SK-N-SH (cell line): ENCODE data around the gene PDIK1L. TPM values are rescaled to one million over a fixed set of nuclear protein-coding genes. Genes with fewer than 3 reads are reported as not detected.

ENCODE experiments used
- CTCF ChIA-PET: fragments of 300-600, 350-600 bp; formaldehyde crosslinking; extraction: SDS; loops from one replicate; lab custom pipeline; 2021; lab: Yijun Ruan, JAX
- POLR2A ChIA-PET: fragments of 350-600 bp; sonication (Branson Sonifier 250); formaldehyde crosslinking; extraction: SDS; loops from one replicate; lab custom pipeline; 2020; ENCODE audit warnings: antibody characterized with exemption, inconsistent platforms; lab: Yijun Ruan, JAX
- DNase-seq: peaks from one replicate; pipeline ENCODE4 v3.0.0; 2012
- H2AFZ ChIP-seq: fragments of 200-600 bp; sonication (generic); 2 replicates; pipeline ENCODE4 v1.8.1; 2016; ENCODE audit warnings: antibody characterized with exemption, mild to moderate bottlenecking, low read depth
- H3F3A ChIP-seq: fragments of 200-600 bp; sonication (generic); replicated peaks from 2 replicates; pipeline ENCODE3; 2016; ENCODE audit warnings: antibody characterized with exemption, mild to moderate bottlenecking; ENCODE audit not compliant: insufficient read depth
- H3K27ac ChIP-seq, 2 experiments: fragments of 200-500 bp in 1 of 2; fragments of 200-600 bp in 1 of 2; sonication (Bioruptor generic) in 1 of 2; sonication (generic), shearing (Covaris generic) in 1 of 2; 2 replicates each; pipeline versions ENCODE4 v1.5.1 to v1.6.1; 2014 to 2016; ENCODE audit warnings: low read depth in 2 of 2, inconsistent platforms in 1 of 2, low read length in 1 of 2, mild to moderate bottlenecking in 1 of 2, mixed read lengths in 1 of 2
- H3K27me3 ChIP-seq: fragments of 200-600 bp; sonication (generic), shearing (Covaris generic); 2 replicates; pipeline ENCODE4 v1.6.1; 2016; ENCODE audit warnings: mixed run types; ENCODE audit not compliant: insufficient read depth
- H3K36me3 ChIP-seq, 2 experiments: fragments of 200-500 bp in 1 of 2; fragments of 200-600 bp in 1 of 2; sonication (Bioruptor generic) in 1 of 2; sonication (generic) in 1 of 2; replicated peaks in 1 of 2; 2 replicates each; pipeline versions ENCODE3 to v1.5.1; 2014 to 2016; ENCODE audit warnings: low read length in 1 of 2, mild to moderate bottlenecking in 1 of 2; ENCODE audit not compliant: insufficient read depth in 2 of 2, control insufficient read depth in 1 of 2
- H3K4me1 ChIP-seq, 2 experiments: fragments of 200-500 bp in 1 of 2; fragments of 200-600 bp in 1 of 2; sonication (Bioruptor generic) in 1 of 2; sonication (generic), shearing (Covaris generic) in 1 of 2; 2 replicates each; pipeline versions ENCODE4 v1.5.1 to v1.6.1; 2014 to 2016; ENCODE audit warnings: low read depth in 1 of 2, low read length in 1 of 2, mixed run types in 1 of 2; ENCODE audit not compliant: insufficient read depth in 2 of 2, control insufficient read depth in 1 of 2
- H3K4me2 ChIP-seq: fragments of 200-600 bp; sonication (generic), shearing (Covaris generic); 2 replicates; pipeline ENCODE4 v1.6.1; 2017; ENCODE audit warnings: mixed run types
- H3K4me3 ChIP-seq, 2 experiments: fragments of 200-500 bp in 1 of 2; fragments of 200-600 bp in 1 of 2; sonication (Bioruptor generic) in 1 of 2; sonication (generic), shearing (Covaris generic) in 1 of 2; 2 replicates each; pipeline versions ENCODE4 v1.5.1 to v1.8.1; 2014 to 2016; ENCODE audit warnings: low read depth in 2 of 2, inconsistent platforms in 1 of 2, low read length in 1 of 2, mild to moderate bottlenecking in 1 of 2, mixed read lengths in 1 of 2, moderate library complexity in 1 of 2
- H3K79me2 ChIP-seq: fragments of 200-600 bp; sonication (generic); 2 replicates; pipeline ENCODE4 v1.8.1; 2017; ENCODE audit warnings: mild to moderate bottlenecking; ENCODE audit not compliant: insufficient read depth
- H3K9ac ChIP-seq: fragments of 200-600 bp; sonication (generic); 2 replicates; pipeline ENCODE4 v1.6.1; 2017; ENCODE audit warnings: mixed run types
- H3K9me2 ChIP-seq: fragments of 200-600 bp; sonication (generic); 2 replicates; pipeline ENCODE4 v1.6.1; 2017; ENCODE audit warnings: mixed run types
- H3K9me3 ChIP-seq: fragments of 200-600 bp; sonication (generic); 2 replicates; pipeline ENCODE4 v1.6.1; 2017; ENCODE audit warnings: mixed run types, mild to moderate bottlenecking, moderate library complexity
- H4K20me1 ChIP-seq: fragments of 200-600 bp; sonication (generic); 2 replicates; pipeline ENCODE4 v1.6.1; 2017; ENCODE audit warnings: mild to moderate bottlenecking, mixed run types; ENCODE audit not compliant: insufficient read depth
- CHD2 ChIP-seq: fragments of 150-350 bp; IDR thresholded peaks from 2 replicates; pipeline ENCODE4 v1.6.1; 2018; ENCODE audit warnings: low read length; ENCODE audit not compliant: partially characterized antibody
- CTCF ChIP-seq: fragments of 200-600 bp; sonication (generic); IDR thresholded peaks from 2 replicates; pipeline ENCODE4 v1.6.1; 2017; ENCODE audit warnings: antibody characterized with exemption, mild to moderate bottlenecking, moderate library complexity
- EZH2phosphoT487 ChIP-seq: fragments of 200-600 bp; sonication (generic); IDR thresholded peaks from 2 replicates; pipeline ENCODE4 v1.6.1; 2017; ENCODE audit warnings: low read depth, mixed run types, mild to moderate bottlenecking, antibody characterized with exemption, moderate library complexity, borderline replicate concordance
- JUND ChIP-seq: IDR thresholded peaks from 2 replicates; pipeline ENCODE4 v1.4.0; 2012
- MAX ChIP-seq: IDR thresholded peaks from 2 replicates; pipeline ENCODE4 v1.4.0; 2012; ENCODE audit warnings: low read depth
- NFIC ChIP-seq: IDR thresholded peaks from 2 replicates; pipeline ENCODE4 v1.4.0; 2012; ENCODE audit warnings: borderline replicate concordance
- RCOR1 ChIP-seq: fragments of 150-350 bp; IDR thresholded peaks from 2 replicates; pipeline ENCODE4 v1.6.1; 2017; ENCODE audit warnings: antibody characterized with exemption, low read length
- REST ChIP-seq: IDR thresholded peaks from 2 replicates; pipeline ENCODE4 v1.6.1; 2012; ENCODE audit warnings: mild to moderate bottlenecking, low read depth, low read length, moderate library complexity
- RXRA ChIP-seq: IDR thresholded peaks from 2 replicates; pipeline ENCODE4 v1.4.0; 2012; ENCODE audit warnings: low read depth, mild to moderate bottlenecking, borderline replicate concordance
- SMC3 ChIP-seq: IDR thresholded peaks from 2 replicates; pipeline ENCODE4 v1.6.1; 2012; ENCODE audit warnings: low read depth, low read length, improper control_type of control experiment
- USF1 ChIP-seq: IDR thresholded peaks from 2 replicates; pipeline ENCODE4 v1.4.0; 2012; ENCODE audit warnings: low read depth, borderline replicate concordance
- USF2 ChIP-seq: fragments of 150-350 bp; IDR thresholded peaks from 2 replicates; pipeline ENCODE4 v1.6.1; 2017; ENCODE audit warnings: antibody characterized with exemption, low read length, low read depth, borderline replicate concordance
- WGBS: methylation state at CpG from one replicate; pipeline ENCODE4 v1.1.6; 2017; ENCODE audit warnings: low lambda C conversion rate; 5-methylcytosine and 5-hydroxymethylcytosine counted together
- polyA plus RNA-seq, 3 experiments: library from polyadenylated mRNA; depleted of rRNA; stranded (reverse); fragments of >200 nt; gene quantifications; 2 replicates each; pipeline ENCODE4 v1.2.3, GENCODE V29; 2012

Gene PDIK1L
- polyA plus RNA-seq, 1 of the 3 experiments (the other 2 are of a cell fraction) = 1.2 TPM

GRCh38 chr1:26155370-26156284, 44.0 kb downstream of the PDIK1L start:
- H3K9me3 ChIP-seq = no peaks in the 10 kb centered on the region
- H3K79me2 ChIP-seq = no peaks in the 10 kb centered on the region
- H3K4me3 ChIP-seq = no peak overlapping the region
- CTCF ChIA-PET = interaction anchor here (0.6 to 13.7 kb wide), 9 partner anchors 8 to 261 kb away, joined by 3 to 131 read pairs (median 5); partner anchors contain the start of gene ZNF593
- H3K27me3 ChIP-seq = no peaks in the 10 kb centered on the region; the same call in 1 of the 2 replicates
- WGBS = 90% methylated on average over 14 of the region's 21 CpGs
- no peak overlapping the region for H3K9ac ChIP-seq
- no peaks in the 10 kb centered on the region for H3K36me3 ChIP-seq
- no peaks in the 10 kb centered on the region for H3K9me2 ChIP-seq
- no peak overlapping the region for H2AFZ ChIP-seq
- POLR2A ChIA-PET = interaction anchor here (1.1 kb wide), 2 partner anchors 8 to 43 kb away, joined by 3 read pairs; no protein-coding TSS in a partner anchor
- TF ChIP-seq RXRA = no peak
- TF ChIP-seq RCOR1 = no peak
- TF ChIP-seq CTCF = no peak
- no peak for TF ChIP-seq MAX
- no peak for TF ChIP-seq SMC3
- no peak for TF ChIP-seq JUND
- TF ChIP-seq REST = no peak
- TF ChIP-seq NFIC = no peak
- TF ChIP-seq EZH2phosphoT487 = no peak
- TF ChIP-seq CHD2 = no peak
- no peak for TF ChIP-seq USF1
- TF ChIP-seq USF2 = no peak
- peaks cover 6 to 31% of the 10 kb centered on the region in 2 experiments; a peak in 1 of 4 replicates for H3K4me1 ChIP-seq
- H3K27ac ChIP-seq = no peak overlapping the region
- H3F3A ChIP-seq = no peaks in the 10 kb centered on the region
- no peaks in the 10 kb centered on the region for H4K20me1 ChIP-seq
- H3K4me2 ChIP-seq = no peak overlapping the region
- no peak for DNase-seq
